Heart right ventricle (tissue), 16 donors: Measurements from ENCODE around the gene CCDC40. TPM values are rescaled to one million over a fixed set of nuclear protein-coding genes. Genes with fewer than 3 reads are reported as not detected.

Source experiments
- ATAC-seq, 8 donors: fragments of 200-7000 bp; cut with Tn5 transposase; one replicate each; pipeline ENCODE4 v1.9.1; 2020; ENCODE audit warnings: mild to moderate bottlenecking in 8 of 8, moderate library complexity in 8 of 8, moderate number of reproducible peaks in 1 of 8
- DNase-seq, 2 donors: peaks; one replicate each; pipeline ENCODE4 v3.0.0-alpha.2; 2020
- H3K27ac ChIP-seq, 10 donors: fragments of 200-600 bp; sonication (generic) in 2 of 10; one replicate each; pipeline versions ENCODE4 v1.5.0 to v1.8.0; 2020 to 2022; ENCODE audit warnings: mild to moderate bottlenecking in 3 of 10
- H3K27me3 ChIP-seq, 7 donors: fragments of 200-600 bp; one replicate each; pipeline ENCODE4 v1.8.0; 2021 to 2022; ENCODE audit warnings: mild to moderate bottlenecking in 2 of 7
- H3K36me3 ChIP-seq, 9 donors: fragments of 200-600 bp; sonication (generic) in 1 of 9; one replicate each; pipeline versions ENCODE4 v1.5.0 to v1.8.0; 2020 to 2022; ENCODE audit warnings: mild to moderate bottlenecking in 2 of 9
- H3K4me1 ChIP-seq, 9 donors: fragments of 200-600 bp; sonication (generic) in 1 of 9; one replicate each; pipeline versions ENCODE4 v1.5.0 to v1.8.0; 2020 to 2022; ENCODE audit warnings: mild to moderate bottlenecking in 4 of 9
- H3K4me3 ChIP-seq, 10 donors: fragments of 200-600 bp; sonication (generic) in 2 of 10; one replicate each; pipeline versions ENCODE4 v1.5.0 to v1.8.0; 2020 to 2022; ENCODE audit warnings: mild to moderate bottlenecking in 7 of 10, moderate library complexity in 2 of 10
- H3K9me3 ChIP-seq, 11 donors: fragments of 200-600 bp in 10 of 11; sonication (generic) in 2 of 11; one replicate each; pipeline versions ENCODE4 v1.5.0 to v1.8.0; 2013 to 2022; ENCODE audit warnings: mild to moderate bottlenecking in 2 of 11, control low read depth in 1 of 11, moderate library complexity in 1 of 11
- CTCF ChIP-seq, 9 donors: fragments of 200-600 bp; sonication (generic) in 2 of 9; IDR thresholded peaks; one replicate each; pipeline versions ENCODE4 v1.5.0 to v1.8.0; 2021 to 2022; ENCODE audit warnings: antibody characterized with exemption in 9 of 9, mild to moderate bottlenecking in 5 of 9, moderate library complexity in 1 of 9
- WGBS, 2 donors: extraction: QIAGEN DNeasy Blood & Tissue Kit; methylation state at CpG; one replicate each; pipeline ENCODE4 v1.1.7; 2013; ENCODE audit warnings: inconsistent platforms in 1 of 2; 5-methylcytosine and 5-hydroxymethylcytosine counted together
- intact Hi-C, 10 donors: fragments of 100-400 bp; cut with DNase I; formaldehyde crosslinking; loops; one replicate each; pipeline versions ENCODE4 v1.11.1 to v1.14.2; 2022
- polyA plus RNA-seq, 2 donors: library from polyadenylated mRNA; stranded (reverse); fragments of 200-250 nt; gene quantifications; one replicate each; pipeline ENCODE4 v1.2.3, GENCODE V29; 2013
- total RNA-seq, 10 donors: library from RNA; stranded (reverse); fragmentation: NEBNext Ultra II Directional in 3 of 10; extraction: Animal tissue kit (Norgen Biotek cat#: 25700) in 3 of 10; gene quantifications; one replicate each; pipeline versions ENCODE4 v1.2.1 to v1.2.4, GENCODE V29; 2021 to 2023
- donor health status: Arrhythmogenic right ventricular cardiomyopathy.
- donor health status: ischemic (EF 13 %, LVEDD 7.1; RV severe dilation, severe dysfunction).
- donor health status: healthy with polysubstance abuse.
- donor health status: DM: no; HTN: yes; CAD: no.
- donor health status: DM: no; HTN: no; CAD: no.
- donor health status: ischemic (EF 25% LVEDD 6.9; RV normal size, moderate dysfunction).
- donor health status: ischemic (EF 25% LVEDD 5.7; RV mildly dilated, moderate dysfunction).
- donor health status: healthy.
- donor health status: DM: yes; HTN: yes; CAD: no.
- donor health status: Ischemic cardiomyopathy.
- donor health status: ischemic (EF 35%, LVEDD 5.7; RV mildly dilated, moderate dysfunction).
- donor health status: nonischemic (EF 11% LVEDD 7.7; RV severe dilation, severe dysfunction).
- donor health status: DM: yes; HTN: yes; CAD: no.
- donor health status: PGD.
- donor health status: ischemic (EF 29% LVEDD 5.4; RV normal size, mild dysfunction).
- donor health status: nonischemic (EF 23%, LVEDD 6.1; RV moderate dilation, normal function).

Gene CCDC40
- total and polyA plus RNA-seq, 12 donors = 2.0 to 8.9 (median 6.6) TPM

- intact Hi-C loops = loop anchor here in 3 of 10 donors (10.0 kb wide), 3 partner anchors 113 to 133 kb away; partner anchors contain the start of gene RNF213 (in 1 of the 3)
- H3K9me3 ChIP-seq = no peaks in the 10 kb centered on the region
- H3K27me3 ChIP-seq = no peaks in the 10 kb centered on the region
- peaks cover 0 to 81% (median 68%) of the 10 kb centered on the region in 9 donors for H3K36me3 ChIP-seq
- no peak overlapping the region for H3K27ac ChIP-seq
- WGBS, 2 donors = 93 to 94% methylated on average over 7 of the region's 7 CpGs
- TF ChIP-seq CTCF (IDR thresholded peaks at IDR 0.05) = no peak
- peaks cover 0 to 22% (median 14%) of the 10 kb centered on the region in 9 donors for H3K4me1 ChIP-seq
- DNase-seq (no peak), ATAC-seq (no peak)
- no peak overlapping the region for H3K4me3 ChIP-seq
These were observed 105.2 kb downstream of the CCDC40 start for GRCh38 chr17:80141463-80142165.

- no peak for DNase-seq
- intact Hi-C loops = loop anchor here in 3 of 10 donors (10.0 kb wide), 3 partner anchors 112 to 132 kb away; partner anchors contain the start of gene RNF213 (in 1 of the 3)
- peaks cover 0 to 68% (median 54%) of the 10 kb centered on the region in 9 donors for H3K36me3 ChIP-seq
- no peak for TF ChIP-seq CTCF (IDR thresholded peaks at IDR 0.05)
- no peaks in the 10 kb centered on the region for H3K27me3 ChIP-seq
- no peak for ATAC-seq
- H3K27ac ChIP-seq = no peak overlapping the region
- 88 to 92% methylated on average over 6 of the region's 6 CpGs for WGBS, 2 donors
- H3K4me1 ChIP-seq = peaks cover 0 to 23% (median 15%) of the 10 kb centered on the region in 9 donors
- H3K9me3 ChIP-seq = no peaks in the 10 kb centered on the region
- H3K4me3 ChIP-seq = no peak overlapping the region
These were observed 106.5 kb downstream of the CCDC40 start for GRCh38 chr17:80142929-80143328.

GRCh38 chr17:80145076-80146075 lies 108.9 kb downstream of the CCDC40 start:
- intact Hi-C loops = loop anchor here in 7 of 10 donors (2.0 to 10.0 kb wide), 9 partner anchors 42 to 129 kb away; partner anchors contain the start of genes RNF213 (in 4 of the 7), GAA (in 2 of the 7), SGSH (in 1 of the 7) and SLC26A11 (in 1 of the 7)
- H3K36me3 ChIP-seq = peaks cover 0 to 44% (median 30%) of the 10 kb centered on the region in 9 donors
- no peaks in the 10 kb centered on the region for H3K27me3 ChIP-seq
- TF ChIP-seq CTCF (IDR thresholded peaks at IDR 0.05) = no peak
- H3K9me3 ChIP-seq = no peaks in the 10 kb centered on the region
- WGBS, 2 donors = 44 to 51% methylated on average over 10 of the region's 10 CpGs
- peak overlapping the region; percentile 83 to 99 (median 94) for H3K4me3 ChIP-seq
- H3K4me1 ChIP-seq = peaks cover 0 to 40% (median 20%) of the 10 kb centered on the region in 9 donors
- peak overlapping the region in 5 of 10 donors; percentile 91 to 97 (median 95) for H3K27ac ChIP-seq
- no peak for ATAC-seq
- no peak for DNase-seq
